HG03135 (cell line): Measurements from ENCODE around the gene ZBTB16.

Experiments used
- ATAC-seq: cut with Tn5 transposase; IDR thresholded peaks from one replicate; pipeline ENCODE4 v1.9.1; 2021; ENCODE audit warnings: mild to moderate bottlenecking, moderate library complexity; ENCODE audit not compliant: unreplicated experiment

The ZBTB16 gene

DNA sequence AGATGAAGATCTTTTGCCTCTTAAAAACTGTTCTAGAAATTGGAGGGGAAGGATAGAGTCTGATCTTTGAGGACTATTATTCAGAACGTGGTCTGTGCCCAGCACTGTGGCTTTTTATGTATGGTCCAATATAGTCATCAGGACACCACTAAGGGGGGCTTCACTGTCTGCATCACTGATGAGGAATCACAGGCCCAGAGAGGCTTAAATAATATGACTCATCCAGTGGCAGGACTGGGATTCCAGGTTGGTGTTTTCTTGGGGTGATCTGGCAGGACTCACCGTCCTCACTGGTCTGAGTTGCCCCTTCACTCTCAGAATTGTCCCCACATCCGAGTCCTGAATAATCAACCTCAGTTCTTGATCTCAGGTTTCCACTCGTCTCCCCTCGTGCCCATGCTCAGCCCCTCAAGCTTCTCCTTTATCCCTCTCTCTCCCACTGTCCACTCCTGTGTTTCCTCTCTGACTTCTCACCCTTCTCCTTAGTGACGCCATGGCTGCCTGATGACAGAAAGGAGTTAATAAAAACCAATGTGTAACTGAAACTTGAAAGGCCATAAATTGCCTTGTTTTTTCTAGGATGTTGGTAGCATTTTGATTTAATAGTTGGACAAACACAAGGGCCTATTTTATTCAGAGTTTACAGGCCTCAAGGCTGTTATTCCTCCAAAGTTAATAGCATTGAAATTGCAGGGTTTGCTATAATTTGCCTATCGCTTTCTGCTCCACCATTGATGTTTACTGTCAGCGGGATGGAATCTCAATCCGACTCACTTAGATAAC is 141.0 kb downstream of the ZBTB16 start:
- ATAC-seq = no peak

DNA sequence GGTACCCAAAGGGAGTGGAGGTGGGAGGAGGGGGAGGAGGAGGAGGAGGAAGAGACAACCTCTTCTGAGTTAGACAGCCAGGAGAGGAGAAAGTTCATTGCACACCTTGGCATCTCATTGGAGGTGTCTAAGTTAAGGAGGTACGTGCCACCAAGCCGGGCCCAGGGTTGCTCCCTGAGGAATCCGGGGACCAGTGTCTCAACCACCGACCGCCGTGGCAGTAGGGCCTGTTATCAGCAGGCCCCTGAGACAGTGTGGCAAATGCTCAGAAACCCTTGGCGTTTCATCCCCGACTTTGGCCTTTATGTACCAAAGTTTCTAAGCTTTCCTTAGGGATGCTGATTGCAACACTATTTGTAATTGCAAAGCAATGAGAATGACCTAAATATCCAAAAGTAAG is 141.7 kb downstream of the ZBTB16 start:
- ATAC-seq = no peak

DNA sequence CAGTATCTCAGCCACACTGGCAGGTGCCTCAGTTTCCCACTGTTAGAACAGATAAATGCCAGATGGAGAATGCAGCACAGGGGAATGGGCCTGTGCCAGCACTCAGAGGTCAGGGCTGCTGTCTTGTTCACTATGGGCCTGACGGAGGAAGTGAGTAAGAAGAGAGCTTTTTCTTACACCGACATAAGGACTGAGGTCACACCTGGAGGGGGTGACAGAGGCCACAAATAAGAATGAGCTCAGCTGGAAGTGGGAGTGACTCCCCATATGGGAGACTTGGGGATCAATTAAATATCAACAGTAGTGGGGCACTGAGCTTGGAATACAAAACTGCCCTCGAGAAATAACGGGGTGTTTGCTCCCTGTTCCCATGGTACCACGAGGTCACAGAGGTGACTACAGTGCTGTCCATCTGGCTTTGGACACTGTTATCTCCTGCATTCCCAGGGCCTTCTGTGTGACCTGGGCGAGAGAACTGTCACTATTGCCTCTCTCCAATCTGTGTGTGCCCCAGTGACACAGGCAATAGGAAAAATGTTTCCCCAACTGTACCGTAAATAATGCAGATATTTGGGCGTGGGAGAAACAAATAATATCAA is 142.6 kb downstream of the ZBTB16 start:
- no peak for ATAC-seq

DNA sequence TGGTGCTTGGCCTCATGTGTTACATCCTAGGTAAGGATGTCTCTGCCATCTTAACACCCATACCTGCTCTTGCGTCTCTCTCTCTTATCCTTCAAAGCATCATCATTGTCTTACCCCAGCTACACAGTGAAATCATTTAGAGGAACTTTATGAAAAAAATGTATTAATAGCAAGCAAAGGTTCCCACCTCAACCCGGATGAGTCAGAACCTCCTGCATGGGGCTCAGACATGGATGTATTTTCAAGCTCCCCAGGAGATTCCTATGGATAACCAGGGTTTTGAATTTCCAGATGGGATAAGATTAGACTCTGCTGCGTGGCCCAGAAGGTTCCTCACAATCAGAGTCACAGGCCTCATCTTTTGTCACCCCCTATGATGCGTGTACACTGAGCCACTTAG is 147.6 kb downstream of the ZBTB16 start:
- ATAC-seq = no peak

DNA sequence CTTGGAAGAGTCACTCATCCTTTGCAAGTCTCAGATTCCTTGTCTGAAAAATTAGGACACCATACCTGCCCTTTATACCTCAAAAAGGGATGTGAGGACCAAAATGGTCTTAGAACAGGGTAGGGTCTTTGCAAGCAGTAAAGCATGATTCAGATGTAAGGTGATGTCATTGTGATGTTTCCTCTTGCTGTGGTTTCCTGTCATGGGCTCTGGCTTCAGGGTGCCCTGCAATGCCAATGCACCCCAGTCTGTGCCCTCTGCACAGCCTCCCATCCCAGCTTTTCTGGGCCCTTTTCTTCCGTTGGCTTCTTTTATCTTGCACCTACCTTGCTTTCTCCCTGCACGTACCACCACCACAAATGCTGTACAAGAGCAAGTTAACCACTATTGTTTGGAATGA is 148.9 kb downstream of the ZBTB16 start:
- no peak for ATAC-seq

DNA sequence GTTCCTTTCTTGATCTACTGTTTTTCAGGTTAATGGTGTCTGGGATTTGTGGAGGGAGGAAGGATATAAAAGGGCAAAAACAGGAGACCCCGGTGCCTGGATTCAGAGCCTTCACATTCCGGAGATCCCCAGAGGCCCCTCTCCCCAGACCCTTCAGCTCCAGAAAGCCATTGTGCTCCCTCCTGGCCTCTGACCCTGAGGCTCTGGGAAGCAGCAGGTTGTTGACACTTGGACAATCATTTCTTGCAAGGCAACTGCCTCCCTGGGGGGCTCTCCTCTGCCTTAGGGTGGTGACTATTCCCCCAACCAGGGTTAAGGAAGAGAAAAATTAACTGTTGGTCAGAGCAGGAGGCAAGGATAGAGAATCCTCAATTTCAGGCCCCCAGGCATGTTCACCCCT is 149.8 kb downstream of the ZBTB16 start:
- no peak for ATAC-seq

DNA sequence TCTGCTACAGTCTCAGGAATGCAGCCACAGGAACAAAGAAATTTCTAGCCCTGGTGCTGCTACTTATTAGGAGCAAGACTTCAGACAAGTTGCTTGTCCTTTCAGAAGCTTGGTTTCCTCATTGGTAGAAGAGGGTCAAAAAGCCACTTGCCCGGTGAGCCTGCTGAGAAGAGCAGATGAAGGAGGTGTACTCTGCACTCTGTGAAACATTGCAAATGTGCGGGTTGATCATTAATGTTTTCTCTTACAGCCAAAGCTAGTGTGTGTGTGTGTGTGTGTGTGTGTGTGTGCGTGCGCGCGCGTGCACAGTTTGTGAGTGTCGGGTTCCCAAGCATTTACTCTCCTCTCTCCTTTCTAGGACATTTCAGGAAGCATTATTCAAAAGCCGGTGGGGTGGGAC is 150.4 kb downstream of the ZBTB16 start:
- ATAC-seq = no peak

DNA sequence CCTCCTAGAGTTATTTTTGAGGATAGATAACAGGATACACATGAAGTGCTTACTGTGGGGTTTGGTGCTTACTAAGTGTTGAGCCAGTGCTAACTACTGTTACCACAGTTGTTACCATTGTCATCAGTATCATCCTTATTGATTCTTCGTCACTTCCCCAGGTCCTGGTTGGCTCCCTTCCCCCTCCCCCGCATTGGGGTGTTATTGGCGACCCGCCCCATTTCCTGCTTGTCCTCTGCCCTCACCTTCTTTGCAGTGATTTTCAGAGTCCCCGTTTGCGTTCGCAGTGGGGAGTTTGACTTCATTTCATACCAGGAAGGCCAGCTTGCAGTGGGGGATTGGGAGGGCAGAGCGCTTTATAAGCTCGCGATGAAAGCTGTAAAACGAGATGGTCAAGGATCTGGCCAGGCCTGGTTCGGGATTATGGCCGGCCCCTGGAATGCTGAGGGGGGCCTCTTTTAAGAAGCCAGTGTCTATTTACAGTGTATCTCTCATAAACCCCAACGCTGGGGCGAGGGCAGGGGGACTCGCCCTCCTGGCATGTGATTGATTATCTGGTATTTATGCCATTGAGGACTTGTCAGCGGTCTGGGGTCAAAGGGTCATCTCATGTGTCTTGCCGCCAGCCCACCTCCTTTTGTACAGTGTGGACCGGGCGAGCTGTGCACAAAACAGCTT is 152.1 kb downstream of the ZBTB16 start:
- no peak for ATAC-seq

DNA sequence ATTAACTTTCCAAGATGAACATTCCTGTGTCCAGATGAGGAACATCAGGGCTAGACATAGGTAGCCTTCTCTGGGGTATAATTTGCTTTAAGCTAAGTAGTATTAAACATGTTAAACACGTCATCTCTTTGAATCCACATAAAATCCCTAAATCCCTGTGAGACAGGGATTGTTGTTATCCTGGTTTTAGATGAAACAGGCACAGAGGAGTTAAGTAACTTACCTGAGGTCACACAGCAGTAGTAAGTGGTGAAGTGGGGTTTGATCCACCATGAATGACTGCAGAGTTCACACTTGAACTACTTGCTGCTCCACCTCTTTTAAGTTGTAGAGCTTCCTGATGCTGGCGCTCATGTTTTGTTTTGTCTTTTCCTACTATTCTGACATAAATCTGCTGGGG is 154.1 kb downstream of the ZBTB16 start:
- no peak for ATAC-seq

DNA sequence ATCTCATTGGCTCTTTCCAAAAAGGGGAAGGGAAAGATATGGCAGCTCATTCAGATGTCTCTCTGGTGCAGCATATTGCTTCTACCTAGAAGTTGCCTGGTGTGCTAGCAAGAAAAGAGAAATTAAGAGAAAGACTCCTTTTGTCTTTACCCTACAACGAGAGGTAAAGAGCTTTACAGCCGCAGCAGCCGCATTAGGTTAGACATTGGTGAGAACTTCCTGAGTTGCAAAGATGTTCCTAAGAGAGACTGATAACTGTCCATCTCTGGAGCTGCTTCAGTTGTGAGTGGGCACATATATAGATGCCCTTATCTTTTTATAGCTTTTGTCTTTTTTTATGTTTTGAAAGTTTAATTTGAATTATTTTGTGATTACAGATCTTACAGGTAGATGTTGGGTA is 155.9 kb downstream of the ZBTB16 start:
- no peak for ATAC-seq

DNA sequence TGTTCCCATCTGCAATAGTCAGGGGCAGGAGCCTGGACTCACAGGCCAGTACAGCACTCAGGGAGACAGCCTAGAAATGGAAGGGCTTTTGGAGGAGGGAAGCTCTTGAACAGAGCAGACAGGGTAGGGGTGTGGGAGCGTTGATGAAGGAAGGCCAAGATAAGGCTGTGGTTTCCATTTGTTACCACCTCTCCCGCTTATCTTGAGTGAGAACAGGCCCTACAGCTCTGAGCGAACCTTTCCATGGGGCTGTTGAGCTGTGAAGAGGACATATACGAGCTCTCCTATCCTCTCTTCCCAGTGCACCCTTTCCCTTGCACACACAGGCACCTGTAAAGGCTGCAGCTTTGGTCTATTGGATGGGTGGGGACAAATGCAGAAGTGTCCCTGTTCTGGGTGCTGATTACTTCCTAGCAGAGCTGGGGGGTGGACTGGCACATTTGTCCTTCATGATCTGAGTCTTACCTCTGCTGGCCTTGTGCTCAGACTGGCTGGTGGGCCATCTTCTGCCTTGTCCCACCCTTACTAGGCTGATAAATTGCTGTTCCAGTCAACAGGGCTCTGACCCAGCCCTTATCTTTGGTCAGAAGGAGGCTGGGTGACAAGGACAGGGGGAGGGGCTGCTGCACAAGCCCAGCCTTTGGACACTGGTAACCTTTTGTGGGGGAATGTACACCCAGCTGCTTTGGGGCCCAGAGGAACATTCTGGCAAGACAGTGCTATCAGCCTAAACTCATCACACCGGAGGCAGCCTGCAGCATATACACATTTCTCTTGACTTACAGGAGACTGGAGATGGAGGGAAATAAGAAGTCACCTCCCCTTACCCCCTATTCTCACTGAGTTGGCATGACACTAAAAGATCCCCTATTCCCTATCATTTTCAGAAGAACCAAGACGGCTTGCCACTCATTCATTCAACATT is 156.6 kb downstream of the ZBTB16 start:
- no peak for ATAC-seq

DNA sequence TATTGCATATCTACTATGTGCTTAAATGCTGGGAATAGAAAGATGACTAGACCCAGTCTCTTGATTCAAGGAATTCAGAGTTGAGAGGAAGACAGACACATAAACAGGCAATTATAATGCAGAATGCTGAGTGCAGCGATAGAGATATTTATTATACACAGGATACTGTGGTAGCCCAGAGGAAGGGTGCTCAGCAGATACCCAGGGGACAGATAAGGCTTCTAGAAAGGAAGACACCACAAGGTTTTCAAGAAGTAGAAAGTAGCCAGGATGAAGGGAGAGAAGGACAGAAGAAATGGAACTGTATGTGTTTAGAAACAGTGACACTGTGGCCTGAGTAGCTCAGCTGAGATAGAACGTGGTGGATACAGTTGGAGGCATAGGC is 157.3 kb downstream of the ZBTB16 start:
- ATAC-seq = no peak

DNA sequence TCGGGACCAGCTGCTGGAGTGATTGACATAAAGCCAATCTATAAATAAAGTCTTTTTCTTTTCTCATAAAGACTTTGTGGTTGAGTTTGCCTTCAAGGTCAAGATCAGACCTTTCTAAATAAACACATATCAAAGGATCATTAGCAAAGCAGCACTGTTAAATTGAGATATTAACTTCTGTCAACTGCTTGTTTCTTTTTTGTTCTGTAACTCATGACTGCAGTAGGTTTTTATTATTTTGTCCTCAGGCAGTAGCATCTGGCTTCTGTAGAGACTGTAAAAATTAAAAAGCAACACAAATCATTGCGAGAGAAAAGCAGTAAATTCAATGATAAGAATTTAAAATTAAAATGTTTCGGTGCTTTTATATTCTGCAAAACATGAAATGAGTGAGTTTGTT is 159.0 kb downstream of the ZBTB16 start:
- no peak for ATAC-seq

DNA sequence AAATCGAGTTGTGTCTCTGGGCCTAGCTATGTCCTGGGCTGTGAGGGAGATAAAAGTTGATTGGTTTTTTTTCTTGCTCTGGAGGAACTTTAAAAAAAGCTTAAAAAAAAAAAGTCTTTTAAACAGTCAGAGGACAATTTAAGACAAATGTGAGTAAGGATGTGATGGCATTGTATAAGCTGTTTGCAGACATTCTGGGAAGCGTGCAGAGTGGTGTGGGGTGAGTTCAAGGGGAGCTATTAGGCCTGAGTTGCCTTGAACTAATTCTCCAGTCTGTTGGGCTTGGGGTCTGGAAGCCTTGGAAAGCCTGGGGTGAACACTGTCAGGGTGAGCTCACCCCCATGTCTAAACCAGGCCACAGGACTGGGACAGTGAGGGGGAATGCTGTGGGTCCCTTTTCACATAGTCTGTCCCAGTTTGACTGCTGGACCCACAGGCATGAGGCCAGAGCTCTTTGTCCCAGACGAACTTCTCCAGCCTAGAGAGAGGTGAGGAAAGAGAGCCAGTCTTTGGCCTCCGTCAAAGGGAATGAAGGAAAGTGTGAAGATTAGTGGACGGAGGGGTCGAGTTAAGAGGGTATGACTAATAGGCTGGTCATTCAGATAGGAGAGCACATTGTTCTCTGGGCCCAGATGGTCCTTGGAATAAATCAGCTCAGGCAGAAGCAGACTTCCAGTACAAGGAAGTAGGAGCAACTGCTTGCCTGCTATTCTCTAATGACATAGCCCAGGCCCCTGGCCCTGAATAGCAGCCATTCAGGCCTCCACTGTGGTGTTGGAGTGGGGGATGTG is 160.2 kb downstream of the ZBTB16 start:
- ATAC-seq = no peak

DNA sequence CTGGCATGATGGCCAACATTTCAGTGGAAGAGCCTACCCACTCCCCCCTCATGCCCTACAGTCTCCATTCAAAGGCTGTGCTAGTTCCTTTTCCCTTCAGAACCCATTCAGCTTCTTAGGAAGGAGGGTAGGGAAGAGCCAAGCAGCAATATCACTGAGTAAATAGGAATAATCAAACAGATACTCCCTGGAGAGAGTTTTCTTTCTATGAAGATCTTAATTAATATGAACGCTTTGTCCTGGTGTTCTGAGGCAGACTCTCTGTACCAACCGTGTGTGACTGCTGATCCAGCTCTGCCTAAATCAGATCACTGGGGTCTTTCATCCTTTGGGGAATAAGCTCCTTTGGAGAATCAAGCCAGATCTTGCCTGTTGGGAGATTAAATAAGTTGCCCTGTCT is 161.5 kb downstream of the ZBTB16 start:
- ATAC-seq = no peak

DNA sequence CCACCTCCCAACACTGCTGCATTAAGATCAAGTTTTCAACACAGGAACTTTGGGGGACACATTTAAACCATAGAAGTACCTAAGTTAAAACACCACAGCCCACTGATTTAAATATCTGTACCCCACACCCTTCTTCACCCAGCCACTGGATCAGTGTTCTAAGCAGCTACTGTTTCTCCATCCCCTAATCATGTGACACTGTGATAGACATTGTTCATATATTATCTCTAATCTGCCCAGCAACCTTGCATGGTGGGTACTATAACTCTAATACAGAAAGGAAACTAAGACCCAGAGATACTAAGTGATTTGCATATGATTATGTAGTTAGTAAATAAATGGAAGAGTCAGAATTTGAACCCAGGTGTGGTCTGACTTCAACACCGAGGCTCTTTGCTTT is 166.2 kb downstream of the ZBTB16 start:
- no peak for ATAC-seq

DNA sequence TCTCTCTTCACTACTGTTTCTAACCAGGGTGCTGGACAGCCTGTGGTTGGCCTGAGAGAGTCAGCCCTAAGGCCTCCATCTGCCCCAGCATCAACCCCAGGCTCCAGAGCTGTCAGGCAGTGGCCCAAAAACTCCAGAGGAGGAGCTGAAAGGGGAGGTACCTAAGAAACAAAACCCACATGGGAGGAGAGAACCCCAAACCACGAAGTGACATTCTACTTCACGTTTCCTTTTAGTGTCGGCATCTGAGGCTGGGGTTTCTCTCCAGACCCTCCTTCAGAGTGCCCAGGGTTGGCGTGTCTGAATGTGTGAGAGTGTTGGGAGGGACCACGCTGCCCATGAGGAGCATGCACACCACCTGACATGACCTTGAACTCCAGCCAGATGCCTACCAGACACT is 166.8 kb downstream of the ZBTB16 start:
- ATAC-seq = no peak

DNA sequence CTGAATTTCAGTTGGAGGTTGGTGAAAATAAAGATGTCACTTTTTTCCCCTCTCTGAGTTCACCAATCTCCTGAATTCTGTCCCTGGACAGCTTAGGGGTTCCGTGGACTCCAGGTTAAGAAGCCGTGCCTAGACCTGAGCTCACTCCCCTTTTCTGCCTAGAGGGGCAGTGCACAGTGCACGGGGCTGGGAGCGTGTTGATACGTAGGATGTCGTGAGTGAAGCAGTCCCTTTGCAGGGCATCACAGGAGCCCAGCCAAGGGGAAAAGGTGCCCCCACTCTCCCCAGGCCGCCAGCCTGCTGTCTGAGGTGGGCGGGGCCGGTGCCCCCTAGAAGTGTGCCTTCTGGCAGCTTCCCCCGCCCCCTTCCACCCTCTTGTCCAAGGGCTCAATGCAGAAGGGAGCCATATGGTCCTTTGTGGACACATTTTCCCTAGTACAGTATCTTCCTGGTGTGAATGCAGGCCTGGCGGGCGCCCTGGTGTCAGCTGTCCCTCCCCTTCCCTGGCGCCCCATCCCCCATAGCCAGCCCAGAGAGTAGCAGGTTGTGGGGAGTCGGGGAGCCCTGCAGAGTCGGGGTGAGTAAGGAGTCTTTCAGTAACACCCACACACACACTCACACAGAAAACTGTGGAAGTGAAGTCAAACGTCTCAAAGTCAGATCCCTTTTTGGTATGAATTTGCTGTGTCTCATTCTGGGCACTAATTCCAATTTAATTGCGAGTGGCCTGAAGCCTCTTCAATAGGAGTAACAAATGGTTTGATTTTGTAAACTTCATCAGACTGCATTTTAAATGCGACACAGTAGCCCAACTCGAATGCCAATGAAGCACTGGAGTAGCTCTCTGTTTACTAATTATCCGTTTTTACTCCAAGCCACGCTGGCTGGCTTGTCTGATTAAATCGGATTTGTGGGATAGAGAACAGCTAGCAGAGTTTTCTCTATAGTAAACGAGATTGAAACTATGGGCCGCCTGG is 169.2 kb downstream of the ZBTB16 start:
- ATAC-seq = no peak

DNA sequence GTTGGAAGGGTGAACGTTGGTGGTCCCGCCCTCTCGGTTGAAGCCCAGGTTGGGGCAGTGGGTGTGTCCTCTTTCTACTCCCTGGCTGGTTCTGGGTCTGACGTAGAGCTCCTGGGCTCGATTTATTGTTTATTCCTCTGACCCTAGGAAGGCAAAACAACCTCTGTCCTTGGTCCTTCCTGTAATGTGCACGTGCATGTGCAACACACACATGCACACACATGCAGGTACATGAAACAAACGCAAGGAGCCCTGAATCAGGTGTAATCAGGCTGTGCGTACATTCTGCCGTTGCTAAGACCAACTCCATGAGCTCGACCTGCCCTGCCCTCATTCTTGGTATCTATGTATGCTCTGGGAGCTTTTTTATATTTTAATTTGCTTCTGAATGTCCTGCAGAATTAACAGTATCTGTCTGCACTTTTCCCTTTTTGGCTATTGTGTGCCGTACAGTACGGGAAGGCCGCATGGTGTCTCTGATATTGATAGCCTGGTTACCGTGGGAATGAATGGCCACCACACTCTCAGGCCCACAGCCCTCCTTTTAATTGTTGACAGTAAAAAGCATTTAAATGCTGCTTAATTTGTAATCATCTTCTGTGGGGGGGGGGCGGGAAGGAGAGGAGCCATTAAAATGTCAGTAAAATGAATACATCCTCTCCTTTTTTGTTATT is 170.7 kb downstream of the ZBTB16 start:
- ATAC-seq = no peak
